Measurements from ENCODE around the gene CFI.

DNA sequence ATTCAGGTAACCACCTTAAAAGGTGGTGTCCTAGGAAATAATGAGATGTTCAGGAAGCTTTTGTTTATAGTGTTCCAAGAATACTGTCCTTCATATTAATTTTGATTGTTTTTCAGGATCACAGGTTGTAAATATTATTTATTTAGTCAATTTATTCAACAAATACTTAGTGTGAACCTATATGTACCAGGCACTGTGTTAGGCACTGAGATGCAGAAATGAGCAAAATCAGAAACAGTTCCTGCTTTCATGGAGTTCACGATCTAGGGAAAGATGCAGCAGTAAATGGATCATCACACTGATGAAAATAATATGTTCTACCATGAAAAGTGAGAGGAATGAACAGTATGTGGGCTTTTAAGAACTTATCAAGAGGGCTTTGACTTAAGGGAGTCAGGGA is 53.7 kb downstream of the CFI start:
- TF ChIP-seq, protein P1, sequence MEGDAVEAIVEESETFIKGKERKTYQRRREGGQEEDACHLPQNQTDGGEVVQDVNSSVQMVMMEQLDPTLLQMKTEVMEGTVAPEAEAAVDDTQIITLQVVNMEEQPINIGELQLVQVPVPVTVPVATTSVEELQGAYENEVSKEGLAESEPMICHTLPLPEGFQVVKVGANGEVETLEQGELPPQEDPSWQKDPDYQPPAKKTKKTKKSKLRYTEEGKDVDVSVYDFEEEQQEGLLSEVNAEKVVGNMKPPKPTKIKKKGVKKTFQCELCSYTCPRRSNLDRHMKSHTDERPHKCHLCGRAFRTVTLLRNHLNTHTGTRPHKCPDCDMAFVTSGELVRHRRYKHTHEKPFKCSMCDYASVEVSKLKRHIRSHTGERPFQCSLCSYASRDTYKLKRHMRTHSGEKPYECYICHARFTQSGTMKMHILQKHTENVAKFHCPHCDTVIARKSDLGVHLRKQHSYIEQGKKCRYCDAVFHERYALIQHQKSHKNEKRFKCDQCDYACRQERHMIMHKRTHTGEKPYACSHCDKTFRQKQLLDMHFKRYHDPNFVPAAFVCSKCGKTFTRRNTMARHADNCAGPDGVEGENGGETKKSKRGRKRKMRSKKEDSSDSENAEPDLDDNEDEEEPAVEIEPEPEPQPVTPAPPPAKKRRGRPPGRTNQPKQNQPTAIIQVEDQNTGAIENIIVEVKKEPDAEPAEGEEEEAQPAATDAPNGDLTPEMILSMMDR (IDR thresholded peaks at IDR 0.05): no peak
- TF ChIP-seq SIN3A (IDR thresholded peaks at IDR 0.05; ENCODE audit: borderline replicate concordance, insufficient read depth, low read depth, low read length): no peak
- no peak for TF ChIP-seq POLR2AphosphoS5 (IDR thresholded peaks at IDR 0.05; ENCODE audit: low read depth, low read length)
